Measurements from ENCODE around the gene PITRM1.

DNA sequence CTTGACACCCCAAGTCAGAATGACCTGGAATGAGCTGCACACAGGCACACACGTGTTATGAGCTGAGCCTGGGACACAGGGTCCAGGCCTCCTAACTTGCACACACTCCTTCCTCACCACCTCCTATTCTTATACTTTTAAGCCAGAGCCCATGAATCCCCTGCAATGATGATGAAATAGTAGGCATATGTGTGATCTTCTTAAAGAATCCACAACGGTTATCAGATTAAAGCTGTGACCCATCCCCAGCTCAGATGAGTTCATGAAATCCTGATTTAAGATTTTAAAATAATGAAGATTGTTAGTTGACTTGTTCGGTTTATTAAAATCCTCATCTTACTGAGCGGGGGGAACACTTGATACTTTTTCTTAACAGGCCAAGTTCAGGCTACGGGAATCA is 38.6 kb downstream of the PITRM1 start:
- TF ChIP-seq, protein P1, sequence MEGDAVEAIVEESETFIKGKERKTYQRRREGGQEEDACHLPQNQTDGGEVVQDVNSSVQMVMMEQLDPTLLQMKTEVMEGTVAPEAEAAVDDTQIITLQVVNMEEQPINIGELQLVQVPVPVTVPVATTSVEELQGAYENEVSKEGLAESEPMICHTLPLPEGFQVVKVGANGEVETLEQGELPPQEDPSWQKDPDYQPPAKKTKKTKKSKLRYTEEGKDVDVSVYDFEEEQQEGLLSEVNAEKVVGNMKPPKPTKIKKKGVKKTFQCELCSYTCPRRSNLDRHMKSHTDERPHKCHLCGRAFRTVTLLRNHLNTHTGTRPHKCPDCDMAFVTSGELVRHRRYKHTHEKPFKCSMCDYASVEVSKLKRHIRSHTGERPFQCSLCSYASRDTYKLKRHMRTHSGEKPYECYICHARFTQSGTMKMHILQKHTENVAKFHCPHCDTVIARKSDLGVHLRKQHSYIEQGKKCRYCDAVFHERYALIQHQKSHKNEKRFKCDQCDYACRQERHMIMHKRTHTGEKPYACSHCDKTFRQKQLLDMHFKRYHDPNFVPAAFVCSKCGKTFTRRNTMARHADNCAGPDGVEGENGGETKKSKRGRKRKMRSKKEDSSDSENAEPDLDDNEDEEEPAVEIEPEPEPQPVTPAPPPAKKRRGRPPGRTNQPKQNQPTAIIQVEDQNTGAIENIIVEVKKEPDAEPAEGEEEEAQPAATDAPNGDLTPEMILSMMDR (conservative IDR thresholded peaks at IDR 0.05; ENCODE audit: low read length) = no peak
- no peak for TF ChIP-seq EZH2phosphoT487 (IDR thresholded peaks at IDR 0.05; ENCODE audit: borderline replicate concordance, low read depth, low read length)
